ENCODE measurements around the gene AQP5. TPM values are rescaled to one million over a fixed set of nuclear protein-coding genes. Genes with fewer than 3 reads are reported as not detected.

Gene AQP5
- total RNA-seq, 4 donors from 2014 or later, result not detected

DNA sequence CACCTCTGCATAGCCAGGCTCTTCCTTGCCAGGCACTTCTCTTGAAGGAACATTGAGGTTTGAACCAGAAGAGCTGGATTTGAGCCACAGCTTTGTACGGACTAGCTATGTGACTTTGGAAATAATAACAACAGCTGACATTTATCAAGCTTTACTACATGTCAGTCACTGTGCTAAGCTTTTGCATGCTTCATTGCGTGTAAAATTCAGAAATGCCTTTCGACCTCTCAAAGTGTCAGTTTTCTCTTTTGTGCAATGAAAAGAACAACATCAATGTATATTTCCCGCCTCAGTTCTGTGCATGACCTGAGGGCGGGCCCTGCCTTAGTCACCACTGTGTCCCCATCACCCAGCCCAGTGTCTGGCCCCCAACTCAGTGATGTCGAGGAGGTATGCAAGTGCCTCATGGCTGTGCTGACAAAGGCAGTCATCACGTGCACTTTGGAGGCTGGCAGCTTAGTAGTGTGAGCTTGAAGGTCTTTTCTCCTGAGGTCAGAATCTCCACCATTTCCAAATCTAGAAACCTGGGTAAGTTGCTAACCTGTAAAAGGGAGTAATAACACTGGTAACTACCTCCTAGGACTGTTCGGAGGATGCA lies 29.0 kb upstream of the AQP5 start:
- ATAC-seq (ENCODE audit: low FRiP score) (no peak), DNase-seq (ENCODE audit: low spot score) (no peak)
- TF ChIP-seq, protein P1, sequence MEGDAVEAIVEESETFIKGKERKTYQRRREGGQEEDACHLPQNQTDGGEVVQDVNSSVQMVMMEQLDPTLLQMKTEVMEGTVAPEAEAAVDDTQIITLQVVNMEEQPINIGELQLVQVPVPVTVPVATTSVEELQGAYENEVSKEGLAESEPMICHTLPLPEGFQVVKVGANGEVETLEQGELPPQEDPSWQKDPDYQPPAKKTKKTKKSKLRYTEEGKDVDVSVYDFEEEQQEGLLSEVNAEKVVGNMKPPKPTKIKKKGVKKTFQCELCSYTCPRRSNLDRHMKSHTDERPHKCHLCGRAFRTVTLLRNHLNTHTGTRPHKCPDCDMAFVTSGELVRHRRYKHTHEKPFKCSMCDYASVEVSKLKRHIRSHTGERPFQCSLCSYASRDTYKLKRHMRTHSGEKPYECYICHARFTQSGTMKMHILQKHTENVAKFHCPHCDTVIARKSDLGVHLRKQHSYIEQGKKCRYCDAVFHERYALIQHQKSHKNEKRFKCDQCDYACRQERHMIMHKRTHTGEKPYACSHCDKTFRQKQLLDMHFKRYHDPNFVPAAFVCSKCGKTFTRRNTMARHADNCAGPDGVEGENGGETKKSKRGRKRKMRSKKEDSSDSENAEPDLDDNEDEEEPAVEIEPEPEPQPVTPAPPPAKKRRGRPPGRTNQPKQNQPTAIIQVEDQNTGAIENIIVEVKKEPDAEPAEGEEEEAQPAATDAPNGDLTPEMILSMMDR (IDR thresholded peaks at IDR 0.05), result no peak

DNA sequence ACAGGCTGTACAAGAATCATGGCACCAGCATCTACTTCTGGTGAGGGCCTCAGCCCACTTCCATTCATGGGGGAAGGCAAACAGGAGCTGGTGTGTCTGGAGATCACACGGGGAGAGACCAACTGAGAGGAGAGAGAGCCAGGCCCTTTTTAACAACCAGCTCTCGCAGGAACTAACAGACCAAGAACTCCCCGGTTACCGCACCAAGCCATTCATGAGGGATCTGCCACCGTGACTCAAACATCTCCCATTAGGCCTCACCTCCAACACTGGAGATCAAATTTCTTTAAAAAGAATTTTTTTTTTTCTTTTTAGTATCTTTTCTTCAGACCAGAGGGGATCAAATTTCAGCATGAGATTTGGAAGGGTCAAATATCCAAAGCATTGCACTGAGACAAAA lies 27.9 kb upstream of the AQP5 start:
- DNase-seq (ENCODE audit: low spot score) (no peak), ATAC-seq (ENCODE audit: low FRiP score) (no peak)

DNA sequence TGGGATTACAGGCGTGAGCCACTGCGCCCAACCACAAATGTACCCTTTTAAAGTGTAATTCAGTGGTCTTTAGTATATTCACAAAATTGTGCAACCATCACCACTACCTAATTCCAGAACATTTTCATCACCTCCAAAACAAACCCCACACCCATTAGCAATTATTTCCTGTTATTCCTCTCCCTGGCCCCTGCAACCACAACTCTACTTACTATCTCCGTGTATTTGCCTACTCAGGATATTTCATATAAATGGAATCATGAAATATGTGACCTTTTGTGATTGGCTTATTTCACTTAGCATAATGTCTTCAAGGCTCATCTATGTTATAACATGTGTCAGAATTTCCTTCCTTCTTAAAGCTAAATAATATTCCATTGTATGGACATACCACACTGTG lies 27.2 kb upstream of the AQP5 start:
- DNase-seq (ENCODE audit: low spot score), result no peak
- TF ChIP-seq, protein P1 (IDR thresholded peaks at IDR 0.05), result no peak
- no peak for ATAC-seq (ENCODE audit: low FRiP score)

More for the DNA sequence above, 27.9 kb upstream of the AQP5 start:
- TF ChIP-seq, protein P1 (IDR thresholded peaks at IDR 0.05), result no peak

DNA sequence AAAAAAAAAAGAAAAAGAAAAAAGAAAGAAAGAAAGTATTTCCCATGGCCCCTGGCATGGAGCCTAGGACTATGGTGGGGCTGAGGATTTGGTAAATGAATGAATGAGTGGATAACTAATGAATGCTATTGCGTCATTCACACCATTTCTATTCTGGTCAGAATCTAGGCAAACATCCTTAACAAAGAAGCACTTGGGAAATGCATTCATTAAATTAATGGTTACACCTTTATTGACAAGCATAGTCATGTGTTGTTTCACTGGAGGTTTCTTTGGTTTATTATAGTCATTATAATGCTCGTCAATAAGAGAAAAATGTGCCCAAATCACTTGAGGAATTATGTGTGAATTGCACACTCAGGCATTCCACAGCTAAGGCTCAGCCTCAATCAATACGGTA lies 24.7 kb upstream of the AQP5 start:
- ATAC-seq (ENCODE audit: low FRiP score) (no peak), DNase-seq (ENCODE audit: low spot score) (no peak)
- TF ChIP-seq, protein P1 (IDR thresholded peaks at IDR 0.05), result no peak

DNA sequence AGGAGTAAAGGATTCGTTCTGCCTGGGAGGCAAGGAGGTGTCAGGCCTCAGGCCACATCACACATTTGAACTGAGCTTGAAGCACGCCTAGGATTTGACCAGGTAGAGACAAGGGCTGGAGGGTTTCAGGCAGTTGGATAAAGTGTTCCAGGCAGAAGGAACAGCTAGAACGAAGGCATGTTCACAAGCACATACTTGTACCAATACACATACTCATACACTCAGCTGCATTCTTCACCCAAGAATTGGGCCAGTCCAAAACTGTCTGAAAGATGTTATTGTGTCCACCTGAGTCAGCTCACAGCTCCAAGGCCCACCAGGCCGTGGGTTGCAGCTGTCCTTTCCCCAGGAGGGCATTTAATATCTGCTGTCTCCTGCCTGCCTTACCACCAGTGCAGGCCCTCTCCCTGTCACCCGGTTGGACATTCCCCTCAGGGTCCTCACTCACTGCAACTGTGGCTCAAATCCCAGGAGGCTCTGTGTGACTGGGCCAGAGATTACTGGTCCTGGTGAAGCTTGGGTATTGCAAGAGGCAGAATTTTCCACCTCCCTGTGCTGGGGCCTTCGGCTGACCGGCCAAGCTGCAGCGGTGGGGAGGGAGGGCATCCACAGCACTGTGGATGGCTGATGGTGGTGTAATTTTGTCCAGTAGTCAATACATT lies 23.9 kb upstream of the AQP5 start:
- no peak for DNase-seq (ENCODE audit: low spot score)
- TF ChIP-seq, protein P1 (IDR thresholded peaks at IDR 0.05), result no peak
- ATAC-seq (ENCODE audit: low FRiP score), result no peak

DNA sequence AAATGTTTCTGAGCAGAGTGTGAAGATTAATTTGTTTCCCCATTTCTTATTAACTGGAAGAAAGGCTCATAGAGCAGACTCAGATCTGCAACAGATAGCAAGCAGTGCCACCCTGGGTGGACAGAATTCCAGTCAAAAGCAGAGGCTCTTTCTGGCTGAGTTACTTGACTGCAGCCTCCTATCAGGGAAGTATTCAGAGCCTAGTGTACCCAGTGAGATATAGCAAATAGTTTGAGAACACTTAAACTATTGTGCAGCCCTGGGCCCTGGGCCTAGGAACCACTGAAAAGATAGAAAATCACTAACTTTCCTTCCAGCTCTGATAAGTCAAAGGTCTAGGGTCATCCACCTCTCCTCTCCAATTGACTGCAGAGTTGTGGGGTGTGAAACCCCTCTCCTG lies 22.4 kb upstream of the AQP5 start:
- ATAC-seq (ENCODE audit: low FRiP score) (no peak), DNase-seq (ENCODE audit: low spot score) (no peak)
- TF ChIP-seq, protein P1 (IDR thresholded peaks at IDR 0.05), result no peak

DNA sequence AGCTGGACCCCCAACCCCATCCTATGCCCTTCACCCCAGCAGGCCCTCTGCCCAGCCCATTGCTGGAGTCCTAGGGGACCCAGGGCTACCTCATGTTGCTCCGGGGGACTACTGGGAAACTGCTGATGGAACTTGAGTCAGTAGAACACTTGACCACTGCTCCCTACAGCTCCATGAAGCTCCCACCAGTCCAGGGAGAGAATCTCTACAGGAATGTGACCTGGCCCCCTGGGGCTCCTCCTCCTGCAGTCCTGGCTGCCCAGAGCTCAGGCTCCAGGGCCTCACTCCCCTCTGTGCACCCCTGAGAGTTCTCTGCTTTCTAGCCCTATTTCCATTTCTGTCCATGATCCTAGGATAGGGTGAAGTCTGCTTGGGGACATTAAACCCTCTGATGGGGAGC lies 22.0 kb upstream of the AQP5 start:
- TF ChIP-seq, protein P1 (IDR thresholded peaks at IDR 0.05), result no peak
- DNase-seq (ENCODE audit: low spot score) (no peak), ATAC-seq (ENCODE audit: low FRiP score) (no peak)
